ENCODE results near the gene DCHS1.

DNA sequence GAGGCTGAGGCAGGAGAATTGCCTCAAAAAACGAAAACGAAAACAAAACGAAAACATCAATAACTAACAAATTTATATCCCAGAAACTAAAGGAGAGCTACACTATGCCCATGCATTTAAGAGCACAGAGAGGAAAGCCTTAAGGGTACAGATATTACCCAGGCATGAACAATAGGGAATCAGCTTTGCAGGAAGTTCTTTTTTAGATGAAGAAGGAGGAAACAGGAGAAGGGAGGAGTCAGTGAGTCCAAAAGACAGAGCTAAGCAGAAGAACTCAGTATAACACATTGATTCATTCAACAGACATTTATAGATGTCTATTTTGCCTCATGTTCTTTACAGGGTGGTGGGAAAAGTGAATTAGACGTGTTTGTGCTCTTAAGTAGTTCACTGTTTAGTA is 19.3 kb upstream of the DCHS1 start:
- TF ChIP-seq, protein P1, sequence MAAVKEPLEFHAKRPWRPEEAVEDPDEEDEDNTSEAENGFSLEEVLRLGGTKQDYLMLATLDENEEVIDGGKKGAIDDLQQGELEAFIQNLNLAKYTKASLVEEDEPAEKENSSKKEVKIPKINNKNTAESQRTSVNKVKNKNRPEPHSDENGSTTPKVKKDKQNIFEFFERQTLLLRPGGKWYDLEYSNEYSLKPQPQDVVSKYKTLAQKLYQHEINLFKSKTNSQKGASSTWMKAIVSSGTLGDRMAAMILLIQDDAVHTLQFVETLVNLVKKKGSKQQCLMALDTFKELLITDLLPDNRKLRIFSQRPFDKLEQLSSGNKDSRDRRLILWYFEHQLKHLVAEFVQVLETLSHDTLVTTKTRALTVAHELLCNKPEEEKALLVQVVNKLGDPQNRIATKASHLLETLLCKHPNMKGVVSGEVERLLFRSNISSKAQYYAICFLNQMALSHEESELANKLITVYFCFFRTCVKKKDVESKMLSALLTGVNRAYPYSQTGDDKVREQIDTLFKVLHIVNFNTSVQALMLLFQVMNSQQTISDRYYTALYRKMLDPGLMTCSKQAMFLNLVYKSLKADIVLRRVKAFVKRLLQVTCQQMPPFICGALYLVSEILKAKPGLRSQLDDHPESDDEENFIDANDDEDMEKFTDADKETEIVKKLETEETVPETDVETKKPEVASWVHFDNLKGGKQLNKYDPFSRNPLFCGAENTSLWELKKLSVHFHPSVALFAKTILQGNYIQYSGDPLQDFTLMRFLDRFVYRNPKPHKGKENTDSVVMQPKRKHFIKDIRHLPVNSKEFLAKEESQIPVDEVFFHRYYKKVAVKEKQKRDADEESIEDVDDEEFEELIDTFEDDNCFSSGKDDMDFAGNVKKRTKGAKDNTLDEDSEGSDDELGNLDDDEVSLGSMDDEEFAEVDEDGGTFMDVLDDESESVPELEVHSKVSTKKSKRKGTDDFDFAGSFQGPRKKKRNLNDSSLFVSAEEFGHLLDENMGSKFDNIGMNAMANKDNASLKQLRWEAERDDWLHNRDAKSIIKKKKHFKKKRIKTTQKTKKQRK (IDR thresholded peaks at IDR 0.05; ENCODE audit: borderline replicate concordance, low read depth, low read length): no peak
- TF ChIP-seq ELF1 (tag; IDR thresholded peaks at IDR 0.05): no peak
- no peak for TF ChIP-seq EGR1 (conservative IDR thresholded peaks at IDR 0.05)
- no peak for TF ChIP-seq ZZZ3 (IDR thresholded peaks at IDR 0.05)
- TF ChIP-seq, protein P2, sequence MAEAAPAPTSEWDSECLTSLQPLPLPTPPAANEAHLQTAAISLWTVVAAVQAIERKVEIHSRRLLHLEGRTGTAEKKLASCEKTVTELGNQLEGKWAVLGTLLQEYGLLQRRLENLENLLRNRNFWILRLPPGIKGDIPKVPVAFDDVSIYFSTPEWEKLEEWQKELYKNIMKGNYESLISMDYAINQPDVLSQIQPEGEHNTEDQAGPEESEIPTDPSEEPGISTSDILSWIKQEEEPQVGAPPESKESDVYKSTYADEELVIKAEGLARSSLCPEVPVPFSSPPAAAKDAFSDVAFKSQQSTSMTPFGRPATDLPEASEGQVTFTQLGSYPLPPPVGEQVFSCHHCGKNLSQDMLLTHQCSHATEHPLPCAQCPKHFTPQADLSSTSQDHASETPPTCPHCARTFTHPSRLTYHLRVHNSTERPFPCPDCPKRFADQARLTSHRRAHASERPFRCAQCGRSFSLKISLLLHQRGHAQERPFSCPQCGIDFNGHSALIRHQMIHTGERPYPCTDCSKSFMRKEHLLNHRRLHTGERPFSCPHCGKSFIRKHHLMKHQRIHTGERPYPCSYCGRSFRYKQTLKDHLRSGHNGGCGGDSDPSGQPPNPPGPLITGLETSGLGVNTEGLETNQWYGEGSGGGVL (CRISPR knock-in tag; IDR thresholded peaks at IDR 0.05): no peak

Measured in K562 (cell line).